Hepatocyte (in vitro differentiated cells): Measurements from ENCODE around the gene REEP6.

Experiments
- CTCF ChIP-seq: fragments of 200-600 bp; sonication (generic); IDR thresholded peaks from 2 replicates; pipeline ENCODE4 v1.5.1; 2016; ENCODE audit warnings: antibody characterized with exemption, mild to moderate bottlenecking; ENCODE audit not compliant: poor library complexity
- EZH2phosphoT487 ChIP-seq: fragments of 200-600 bp; sonication (generic); IDR thresholded peaks from one replicate; pipeline ENCODE4 v1.6.1; 2018; ENCODE audit warnings: antibody characterized with exemption, mild to moderate bottlenecking, low read depth, moderate library complexity; ENCODE audit not compliant: unreplicated experiment, severe bottlenecking

- no peak for TF ChIP-seq CTCF
- no peak for TF ChIP-seq EZH2phosphoT487
These were observed 19.4 kb downstream of the REEP6 start for GRCh38 chr19:1510442-1510806.
